GM10847 (cell line): ENCODE measurements around the gene DMRTB1.

Experiments
- POLR2A ChIP-seq: IDR thresholded peaks from 2 replicates; pipeline ENCODE4 v1.6.1; 2011; ENCODE audit not compliant: insufficient read length; ENCODE audit errors: extremely low read depth

The DMRTB1 gene

DNA sequence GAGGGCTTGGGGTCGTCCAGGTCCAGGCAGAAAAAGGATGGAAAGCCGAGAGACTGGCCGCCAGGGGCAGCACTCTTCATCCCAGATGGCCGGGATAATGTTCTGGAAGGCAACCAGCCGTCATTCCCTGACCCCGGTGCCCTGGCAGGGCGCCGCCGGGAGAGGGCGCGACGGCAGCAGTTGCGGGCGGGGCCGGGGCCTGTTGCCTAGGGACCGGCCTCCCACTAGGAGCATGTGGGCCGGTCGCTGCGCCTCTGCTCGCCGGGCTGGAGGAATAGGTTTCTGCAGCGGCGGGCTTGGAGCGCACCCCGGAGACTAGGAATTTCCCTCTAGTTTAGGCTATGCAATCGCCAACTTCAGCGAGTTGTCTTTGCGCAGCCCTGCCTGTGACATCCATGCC is 11.0 kb downstream of the DMRTB1 start:
- no peak for TF ChIP-seq POLR2A

DNA sequence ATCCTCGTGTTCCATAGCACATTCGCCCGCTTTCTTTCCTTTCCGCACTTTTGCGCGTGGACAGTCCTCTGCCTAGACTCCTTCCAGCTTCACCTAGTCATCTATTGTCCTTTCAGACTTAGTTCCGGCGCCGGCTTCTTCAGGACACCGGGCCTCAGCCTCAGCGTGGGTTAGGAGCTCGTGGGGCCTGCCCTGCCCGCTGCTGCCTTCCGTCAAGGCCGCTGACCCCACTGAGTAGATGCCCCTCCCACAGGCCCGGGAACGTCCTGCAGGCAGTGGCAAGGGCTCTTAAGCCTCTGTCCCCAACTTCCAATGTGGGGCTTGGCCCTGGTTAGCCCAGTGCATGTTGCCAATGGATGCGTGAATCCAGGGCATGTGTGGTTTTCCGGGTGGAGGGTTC is 11.4 kb downstream of the DMRTB1 start:
- no peak for TF ChIP-seq POLR2A

DNA sequence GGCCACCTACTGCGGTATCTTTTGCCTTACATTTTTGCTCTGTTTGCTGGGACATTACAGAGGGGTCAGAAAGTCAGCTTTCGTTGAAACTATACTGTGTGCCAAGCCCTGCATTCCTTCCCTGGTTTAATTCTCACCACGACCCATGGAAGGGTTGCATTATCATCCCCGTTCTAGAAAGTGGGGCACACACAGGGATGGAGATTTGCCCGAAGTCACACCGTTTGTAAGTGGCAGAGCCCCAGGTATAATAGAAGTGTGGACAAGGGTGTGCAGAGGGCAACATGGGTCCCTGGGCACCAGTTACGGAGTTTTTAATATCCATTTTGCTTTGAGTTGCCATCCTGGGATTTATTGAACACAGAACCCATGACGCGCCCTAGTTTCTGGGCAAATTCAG is 11.8 kb downstream of the DMRTB1 start:
- TF ChIP-seq POLR2A, result no peak

DNA sequence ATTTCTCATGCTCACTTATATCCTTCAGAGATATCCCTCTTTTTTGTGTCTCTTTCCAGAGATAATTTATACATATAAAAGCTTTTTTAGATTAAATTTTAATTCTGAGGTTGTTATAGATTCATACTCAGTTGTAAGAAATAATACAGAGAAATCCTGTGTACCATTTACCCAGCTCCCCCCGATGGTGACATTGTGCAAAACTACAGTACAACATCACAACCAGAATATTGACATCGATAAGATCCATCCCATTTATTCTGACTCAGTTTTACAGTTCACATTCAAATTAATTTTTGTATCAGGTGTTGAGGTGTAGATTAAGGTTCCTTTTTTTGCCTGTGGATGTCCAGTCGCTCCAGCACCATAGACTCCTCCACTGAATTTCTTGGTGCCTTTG is 14.3 kb downstream of the DMRTB1 start:
- TF ChIP-seq POLR2A, result no peak

DNA sequence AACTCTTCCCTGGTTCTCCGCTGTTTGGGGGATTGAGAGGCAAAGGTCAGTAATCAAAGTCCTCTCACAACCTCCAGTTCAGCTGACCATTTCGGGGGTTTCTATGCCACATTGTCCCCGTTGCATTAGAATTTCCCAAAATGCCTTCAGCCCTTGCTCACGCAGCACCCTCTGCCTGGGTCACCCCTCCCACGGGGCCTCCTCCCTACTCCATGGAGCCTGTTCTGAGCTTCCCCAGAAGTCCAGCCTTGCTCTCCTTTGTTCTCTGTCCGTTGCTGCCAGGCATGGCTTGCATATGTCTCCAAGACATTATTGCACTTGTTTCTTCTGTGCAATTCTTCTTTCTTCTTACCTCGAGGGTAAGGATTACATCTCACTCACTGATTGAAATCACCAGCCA is 16.5 kb downstream of the DMRTB1 start:
- no peak for TF ChIP-seq POLR2A

DNA sequence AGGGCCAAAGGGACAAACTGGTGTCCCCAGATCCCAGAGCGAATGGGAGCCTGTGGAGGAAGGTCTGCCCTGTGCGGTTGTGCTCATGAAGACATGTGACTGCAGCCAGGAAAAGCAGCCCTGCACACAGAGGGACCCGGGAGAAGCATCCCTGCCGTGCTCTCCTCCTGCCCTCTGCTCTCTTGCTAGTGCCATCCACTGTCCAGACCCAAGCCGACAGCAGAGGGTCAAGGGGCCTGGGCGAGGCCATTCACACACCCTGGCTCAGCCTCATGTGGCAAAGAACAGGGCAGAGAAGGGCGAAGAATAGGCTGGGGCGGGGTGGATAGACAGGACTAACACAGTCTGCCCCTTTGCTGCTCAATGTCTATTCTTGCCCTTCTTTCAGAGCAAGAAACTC is 17.4 kb downstream of the DMRTB1 start:
- no peak for TF ChIP-seq POLR2A

DNA sequence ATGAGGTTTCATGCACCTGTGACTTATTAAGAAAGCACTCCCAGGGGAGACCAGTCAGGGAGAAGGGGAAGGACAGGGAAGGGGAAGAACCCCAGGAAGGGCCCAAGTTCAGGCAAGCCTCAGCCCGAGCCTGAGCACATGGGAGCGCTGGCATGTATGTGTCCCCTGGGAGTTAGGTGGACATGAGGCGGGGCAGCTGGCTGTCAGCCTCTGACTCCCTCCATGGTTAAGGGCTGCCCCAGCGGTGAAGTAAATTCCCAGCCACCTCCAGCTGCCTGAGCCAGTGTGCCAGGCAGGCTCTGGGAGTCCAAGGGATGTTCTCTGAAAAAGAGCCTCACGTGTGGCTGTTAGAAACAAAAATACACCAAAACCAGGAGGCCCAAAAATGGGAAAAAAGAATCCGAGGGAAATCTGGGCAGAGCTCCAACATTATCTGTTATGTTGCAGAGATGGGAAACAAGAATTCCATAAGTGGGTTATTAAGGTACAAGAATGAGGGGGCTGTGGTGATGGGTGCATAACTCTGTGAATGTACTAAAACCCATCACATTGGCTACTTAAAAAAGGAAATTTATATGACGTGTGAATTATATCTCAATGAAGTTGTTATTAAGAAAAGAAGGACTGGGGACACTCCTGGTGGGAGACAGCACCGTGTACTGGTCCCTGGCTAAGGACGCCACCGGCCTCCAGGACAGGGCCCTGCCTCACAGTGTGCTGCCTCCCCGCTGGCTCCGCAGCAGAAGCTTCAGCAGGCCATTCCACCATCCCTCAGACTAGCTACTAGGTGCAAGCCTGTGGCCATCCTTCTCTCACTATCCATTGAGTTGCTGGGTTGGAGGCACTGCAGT is 18.7 kb downstream of the DMRTB1 start:
- no peak for TF ChIP-seq POLR2A

DNA sequence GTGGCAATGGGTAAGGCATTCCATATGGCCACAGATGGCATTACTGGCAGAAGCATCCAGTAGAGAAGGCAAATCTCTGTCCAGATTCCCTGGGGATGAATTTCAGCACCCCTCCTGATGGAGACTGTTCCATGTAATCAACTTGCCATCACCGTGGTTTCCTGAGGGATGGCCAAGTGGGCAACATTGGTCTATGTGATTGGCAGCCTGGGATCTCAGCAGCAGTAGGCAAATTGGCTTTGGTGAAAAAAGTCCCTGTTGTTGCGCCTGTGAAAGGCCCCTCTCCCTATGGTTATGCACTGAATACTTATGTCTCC is 19.3 kb downstream of the DMRTB1 start:
- TF ChIP-seq POLR2A, result no peak

DNA sequence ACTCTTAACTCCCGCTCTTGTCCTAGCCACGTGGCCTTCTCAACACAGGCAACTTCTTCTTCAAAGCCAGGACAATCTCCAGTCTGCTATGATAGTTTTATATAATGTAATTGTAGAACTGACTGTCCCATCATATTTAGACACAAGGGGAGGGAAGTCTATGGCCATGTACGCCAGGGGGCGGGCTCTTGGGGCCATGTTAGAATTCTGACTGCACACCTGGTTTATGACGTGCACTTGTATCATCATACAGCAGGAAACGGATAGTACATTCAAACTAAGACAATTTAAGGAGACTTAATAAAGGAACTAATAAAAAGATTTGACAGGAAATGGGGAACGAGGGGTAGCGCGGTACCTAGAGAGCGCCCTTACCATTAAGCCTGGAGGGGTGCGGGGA is 21.5 kb downstream of the DMRTB1 start:
- no peak for TF ChIP-seq POLR2A

DNA sequence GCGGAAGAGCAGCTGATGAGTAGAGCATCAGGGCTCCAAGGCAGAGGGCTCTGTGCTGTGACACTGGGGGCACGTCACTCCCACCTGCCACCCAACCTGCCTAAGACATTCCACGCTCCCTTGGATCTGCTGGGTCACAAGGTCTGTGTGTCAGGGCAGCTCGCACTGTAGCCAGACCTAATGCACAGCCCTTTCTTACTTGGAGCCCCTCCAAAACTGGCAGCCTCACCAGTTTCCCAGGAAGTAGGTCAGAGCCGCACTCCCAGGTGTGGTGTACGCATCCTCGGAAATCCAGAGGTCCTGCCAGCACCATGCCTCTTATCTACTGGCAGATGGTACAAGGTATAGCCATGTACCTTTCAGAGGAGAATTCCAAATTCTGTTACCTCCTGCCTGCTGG is 22.3 kb downstream of the DMRTB1 start:
- no peak for TF ChIP-seq POLR2A

DNA sequence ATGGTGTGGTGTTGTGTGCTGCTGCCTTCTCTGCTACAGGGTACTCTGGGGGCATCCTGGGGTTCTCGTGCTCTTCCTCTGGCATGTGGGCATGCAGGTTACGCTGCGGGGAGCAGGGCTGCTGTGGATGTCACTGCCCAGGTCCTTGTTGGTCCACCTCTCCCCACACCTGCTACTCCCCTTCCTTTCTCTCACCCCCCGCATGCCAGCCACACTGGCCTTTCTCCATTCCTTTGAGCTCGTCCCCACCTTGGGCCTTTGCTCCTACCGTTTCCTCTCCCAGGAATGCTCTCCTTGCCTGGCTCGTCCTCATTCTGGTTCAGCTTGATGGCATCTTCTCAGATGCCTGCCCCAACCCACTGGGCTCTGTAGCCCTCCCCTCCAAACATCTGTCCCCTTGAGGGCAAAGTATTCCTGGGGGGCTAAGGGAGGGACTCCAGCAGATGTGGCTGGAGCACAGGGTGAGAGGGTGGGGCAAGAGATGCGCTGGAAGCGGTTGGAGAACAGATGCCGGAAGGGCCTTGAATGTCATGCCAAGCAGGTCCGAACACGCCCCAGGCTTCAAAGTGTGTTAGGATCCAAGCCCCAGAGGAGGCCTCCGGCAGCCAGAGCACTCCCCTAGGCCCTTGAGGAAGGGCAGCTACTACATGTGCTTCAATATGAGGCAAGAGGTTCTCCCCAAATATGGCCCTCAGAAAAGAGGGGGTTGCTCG is 23.4 kb downstream of the DMRTB1 start:
- no peak for TF ChIP-seq POLR2A

DNA sequence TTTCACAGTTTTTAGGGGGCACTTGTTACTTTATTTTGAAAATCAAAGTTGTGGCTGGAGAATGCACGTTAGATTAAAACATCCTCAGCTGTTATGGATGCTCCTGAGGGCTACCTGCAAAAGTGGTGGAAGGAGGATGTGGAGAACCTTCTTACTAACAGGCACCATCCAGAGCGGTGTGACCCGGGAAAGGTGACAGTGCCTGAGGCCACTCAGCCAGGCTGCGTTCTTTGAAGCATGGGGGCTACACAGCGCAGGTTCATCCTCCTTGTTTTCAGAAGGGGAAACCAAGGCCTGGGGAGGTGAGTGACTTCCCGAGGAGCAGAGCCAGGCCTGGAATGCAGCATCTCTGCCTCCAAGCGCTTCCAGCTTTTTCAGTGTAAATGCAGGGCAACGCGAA is 24.0 kb downstream of the DMRTB1 start:
- TF ChIP-seq POLR2A, result no peak

DNA sequence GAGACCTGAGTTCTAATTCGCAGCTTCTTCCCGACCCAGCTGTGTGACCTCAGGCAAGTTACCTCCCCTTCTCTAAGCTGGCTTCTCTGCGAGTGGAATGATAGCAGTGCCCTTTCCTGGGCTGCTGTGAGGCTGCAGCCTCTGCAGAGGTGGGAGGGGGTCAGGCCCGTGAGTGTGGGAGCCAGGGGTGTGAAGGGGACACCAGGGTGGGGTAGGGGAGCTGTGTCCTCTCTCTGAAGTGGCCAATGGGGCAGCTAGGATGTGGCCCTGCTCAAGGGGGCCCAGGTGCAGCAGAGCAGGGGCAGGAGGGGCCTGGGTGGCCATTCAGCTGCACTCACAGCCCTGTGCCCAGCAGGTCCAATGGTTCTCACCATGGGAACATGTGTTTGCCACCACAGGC is 24.5 kb downstream of the DMRTB1 start:
- no peak for TF ChIP-seq POLR2A

DNA sequence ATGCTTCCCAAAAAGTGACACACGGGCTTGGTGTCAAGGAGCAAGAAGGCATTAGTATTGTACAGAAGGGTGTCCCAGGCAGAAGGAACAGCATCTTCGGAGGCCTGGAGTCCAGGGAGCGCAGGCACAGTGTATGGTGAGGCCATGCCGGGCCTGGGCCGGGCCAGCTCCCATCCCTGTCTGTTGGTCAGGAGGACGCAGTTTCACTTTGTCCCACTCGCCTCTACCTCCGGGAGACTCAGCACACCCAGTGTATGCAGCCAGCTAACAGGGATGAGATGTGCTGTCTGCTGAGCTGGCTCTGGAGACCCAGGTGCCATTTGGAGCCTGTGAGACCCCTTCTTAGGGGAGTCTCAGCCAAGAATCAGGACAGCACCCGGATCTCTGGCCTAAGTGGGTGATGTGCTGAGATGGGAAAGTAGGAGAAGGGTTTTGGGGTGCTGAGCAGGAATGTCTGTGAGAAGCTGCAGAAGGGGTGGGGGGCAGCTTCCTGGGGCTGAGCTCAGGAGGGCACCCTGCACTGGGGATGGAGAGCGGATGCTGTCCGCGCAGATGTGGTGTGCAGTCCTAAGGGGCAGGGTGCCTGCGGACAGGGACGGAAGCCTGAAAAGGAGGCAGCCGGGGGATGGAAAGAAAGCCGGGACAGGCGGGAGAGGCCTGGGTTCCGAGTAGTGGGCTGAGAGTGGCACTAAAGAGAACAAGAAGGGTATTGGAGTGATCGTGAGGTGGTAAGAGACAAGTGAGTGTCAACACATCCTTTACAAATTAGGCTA is 25.7 kb downstream of the DMRTB1 start:
- TF ChIP-seq POLR2A, result no peak

DNA sequence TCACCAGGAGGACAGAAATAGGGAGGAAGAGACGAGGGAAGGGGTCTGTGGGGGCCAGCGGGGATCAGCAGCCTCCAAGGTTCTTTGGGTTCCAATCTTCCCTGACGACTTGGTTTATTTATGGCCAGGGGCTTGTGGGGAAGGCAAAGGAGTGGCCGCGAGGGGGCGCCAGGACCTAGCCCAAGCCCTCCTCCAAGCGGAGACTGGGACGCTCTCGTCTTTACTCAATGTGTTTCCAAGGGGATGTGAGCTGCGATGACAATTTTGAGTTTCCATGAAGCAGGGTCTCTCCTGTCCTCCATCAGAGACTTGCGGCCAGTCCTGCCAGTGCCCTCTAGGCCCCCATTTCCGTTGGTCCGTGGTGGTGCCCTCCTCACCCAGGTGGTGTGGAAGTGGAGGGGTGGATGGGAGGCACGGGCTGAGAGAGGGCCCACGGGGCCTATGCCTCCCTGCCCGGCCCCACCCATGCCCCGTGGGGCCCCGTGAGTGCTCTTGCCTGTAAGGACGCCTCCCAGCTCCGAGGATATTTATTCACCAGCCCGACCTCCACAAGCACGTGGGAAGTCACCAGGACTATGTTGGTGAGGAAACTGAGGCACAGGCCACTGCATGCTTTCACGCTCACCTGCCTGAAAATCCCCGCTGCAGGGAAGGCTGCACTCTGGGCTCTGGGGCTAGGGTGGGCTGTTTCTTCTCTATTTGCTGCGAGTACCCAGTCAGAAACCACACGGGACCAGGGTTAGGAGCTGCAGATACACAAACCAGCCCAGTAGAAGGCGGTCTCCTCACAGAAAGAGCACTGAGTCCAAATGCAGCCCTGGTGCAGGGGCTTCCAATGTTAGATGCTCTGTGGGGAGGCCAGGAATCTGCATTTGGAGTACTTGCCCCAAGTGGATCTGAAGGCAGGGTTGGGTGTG is 26.5 kb downstream of the DMRTB1 start:
- TF ChIP-seq POLR2A, result no peak

DNA sequence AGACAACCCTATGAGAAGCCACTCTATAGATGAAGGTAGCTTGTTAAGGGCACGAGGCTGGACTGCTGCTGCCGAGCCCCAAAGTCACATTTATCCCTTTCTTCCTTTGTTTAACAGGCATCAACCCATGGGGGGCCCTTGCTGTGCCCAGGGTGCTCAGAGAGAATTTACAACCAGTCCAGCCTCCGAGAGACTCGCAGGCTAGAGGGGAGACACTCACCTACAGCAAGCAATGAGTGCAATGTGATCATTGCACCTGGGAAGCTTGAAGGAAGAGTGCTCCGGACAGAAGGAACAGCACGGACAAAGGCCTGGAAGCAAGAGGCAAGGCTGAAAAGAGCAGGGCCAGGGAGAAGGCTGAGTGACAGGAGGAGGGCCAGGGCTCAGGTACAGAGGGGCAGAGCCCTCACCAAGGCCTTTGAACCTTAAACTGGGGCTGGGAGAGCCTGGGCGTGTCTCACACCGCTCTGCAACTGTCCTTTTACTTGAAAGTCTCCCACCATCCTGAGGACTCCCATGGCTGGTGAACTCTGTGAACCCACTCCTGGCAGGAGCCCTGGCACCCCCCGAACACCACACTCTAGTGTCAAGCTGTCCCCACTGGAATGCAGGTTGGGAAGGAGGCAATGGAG is 27.3 kb downstream of the DMRTB1 start:
- TF ChIP-seq POLR2A, result no peak
